A204.1 (cell line): ENCODE data around the gene YKT6.
A peak's percentile ranks its signal among the peaks of the same experiment; 100 is the strongest.
"Not testable (repeated sequence)": the region's sequence is repeated elsewhere in the genome, so short reads cannot be mapped to it uniquely, and the experiment has no call there.

Experiments used
- FAIRE-seq: peaks from 2 replicates; lab custom pipeline; 2012; peaks lifted over from hg19 to GRCh38; lab: Jason Lieb, UNC

The YKT6 gene

GRCh38 chr7:44194069-44194468 is 6.7 kb upstream of the YKT6 start:
- no peak for FAIRE-seq

- no peak for FAIRE-seq
Observed at GRCh38 chr7:44194562-44195145, 6.1 kb upstream of the YKT6 start.

DNA sequence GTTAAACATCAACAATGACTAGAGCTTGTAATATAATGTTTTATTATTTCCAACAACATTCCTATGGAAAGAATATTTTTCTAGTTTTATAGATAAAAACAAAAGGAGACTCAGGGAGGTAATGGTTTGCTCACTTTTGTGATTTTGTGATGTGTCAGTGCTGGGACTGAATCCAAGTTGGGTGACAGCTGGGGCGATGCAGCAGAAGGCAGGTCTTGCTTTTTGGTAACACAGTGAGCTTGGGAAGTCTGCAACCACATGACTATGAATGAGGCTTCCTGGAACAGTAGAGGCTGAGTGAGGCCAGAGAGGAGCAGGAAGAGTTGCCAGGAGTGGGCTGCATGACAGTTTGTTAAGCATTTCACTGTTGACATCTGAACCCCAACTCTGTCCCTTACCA is 4.9 kb upstream of the YKT6 start:
- FAIRE-seq = no peak

DNA sequence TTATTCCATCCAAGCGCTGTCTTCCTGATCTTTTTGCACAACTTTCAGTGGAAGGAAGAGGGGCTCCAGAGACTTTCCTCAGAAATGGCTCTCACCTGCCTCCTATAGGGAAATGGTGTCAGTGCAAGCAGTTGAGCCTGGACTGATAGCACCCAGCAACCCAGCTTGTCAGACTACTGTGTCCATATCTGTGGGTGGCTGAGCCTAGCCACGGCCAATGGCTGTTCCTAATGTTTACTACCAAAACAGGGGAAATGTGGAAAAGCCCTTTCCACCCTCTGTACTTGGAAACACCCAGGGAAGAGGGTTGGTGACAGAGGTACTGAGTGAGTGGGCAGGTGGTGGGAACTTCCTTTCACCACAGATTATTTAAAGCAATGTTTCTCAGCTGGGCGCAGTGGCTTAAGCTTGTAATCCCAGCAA is 4.3 kb upstream of the YKT6 start:
- peak; percentile 56 for FAIRE-seq

- no peak for FAIRE-seq
Observed at GRCh38 chr7:44197474-44197873, 3.3 kb upstream of the YKT6 start.

- not testable (repeated sequence) for FAIRE-seq
Observed at GRCh38 chr7:44200163-44200562, 615 bp upstream of the YKT6 start.

GRCh38 chr7:44201813-44202212 is 1.0 kb downstream of the YKT6 start:
- no peak for FAIRE-seq

DNA sequence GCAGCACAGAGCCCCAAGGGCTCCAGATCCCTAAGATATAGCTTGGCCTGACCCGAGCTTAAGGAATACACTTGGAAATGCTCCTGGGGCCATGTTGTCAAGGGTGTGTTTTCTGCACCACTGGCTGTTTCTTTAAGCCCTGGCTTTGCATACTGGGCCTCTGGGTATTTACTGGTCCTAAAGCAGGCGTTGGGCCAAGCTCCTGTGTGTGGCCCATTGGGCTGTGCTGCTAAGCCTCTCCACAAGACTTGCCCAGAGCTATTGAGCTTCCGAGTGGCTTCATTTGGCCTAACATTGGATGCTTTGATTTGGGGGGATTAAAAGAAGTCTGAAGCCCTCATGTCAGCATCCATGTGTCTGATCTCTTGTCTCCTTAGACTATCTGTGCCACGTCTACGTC is 5.2 kb downstream of the YKT6 start:
- no peak for FAIRE-seq

- no peak for FAIRE-seq
Observed at GRCh38 chr7:44208085-44208484, 7.3 kb downstream of the YKT6 start.

DNA sequence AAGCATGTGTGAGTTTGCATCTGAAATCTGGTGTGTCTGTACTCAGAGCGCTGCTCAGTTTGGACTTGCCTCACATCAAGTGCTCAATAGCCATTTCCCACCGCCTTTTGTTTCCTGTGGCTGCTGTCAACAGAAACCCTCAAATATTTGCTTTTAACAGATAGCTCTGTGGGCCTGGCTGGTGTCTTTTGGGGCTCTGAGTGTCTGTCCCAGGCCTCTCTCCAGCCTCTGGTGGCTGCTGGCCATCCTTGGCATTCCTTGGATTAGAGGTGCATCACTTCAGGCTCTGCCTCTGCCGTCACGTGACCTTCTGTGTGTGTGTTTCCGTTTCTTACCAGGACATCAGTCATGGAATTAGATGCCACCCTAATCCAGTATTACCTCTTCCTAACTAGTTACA is 9.3 kb downstream of the YKT6 start:
- FAIRE-seq = no peak

- FAIRE-seq = no peak
Observed at GRCh38 chr7:44211126-44211675, 10.4 kb downstream of the YKT6 start.

- FAIRE-seq = no peak
Observed at GRCh38 chr7:44212018-44212417, 11.2 kb downstream of the YKT6 start.

DNA sequence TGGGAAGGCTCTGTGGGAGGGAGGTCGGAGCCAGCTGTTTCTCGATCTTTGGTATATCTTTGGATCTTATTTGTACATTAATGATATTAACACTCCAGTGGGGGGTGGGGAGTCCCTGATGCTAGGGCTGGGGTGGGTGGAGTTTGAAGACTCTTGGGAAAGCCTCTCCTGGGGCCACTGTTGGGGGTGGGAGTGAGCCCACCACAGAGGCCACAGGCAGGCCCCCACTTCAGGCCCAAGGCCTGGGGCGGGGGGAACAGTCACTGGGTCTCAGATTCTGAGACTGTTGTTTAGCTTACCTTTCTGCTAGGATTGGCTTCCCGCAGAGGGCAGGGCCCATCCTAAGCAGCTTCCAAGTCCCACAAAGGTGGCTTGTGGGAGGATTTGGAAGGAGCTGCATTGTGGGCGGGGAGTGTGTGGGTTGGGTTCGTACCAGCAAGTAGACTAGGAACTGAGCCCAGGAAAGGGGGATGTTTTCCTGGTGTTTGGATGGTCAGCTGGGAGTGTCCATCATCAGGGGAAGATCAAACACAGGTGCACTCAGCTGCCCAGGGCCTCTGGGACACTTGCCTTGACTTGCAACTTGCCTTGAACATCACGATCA is 11.9 kb downstream of the YKT6 start:
- no peak for FAIRE-seq

DNA sequence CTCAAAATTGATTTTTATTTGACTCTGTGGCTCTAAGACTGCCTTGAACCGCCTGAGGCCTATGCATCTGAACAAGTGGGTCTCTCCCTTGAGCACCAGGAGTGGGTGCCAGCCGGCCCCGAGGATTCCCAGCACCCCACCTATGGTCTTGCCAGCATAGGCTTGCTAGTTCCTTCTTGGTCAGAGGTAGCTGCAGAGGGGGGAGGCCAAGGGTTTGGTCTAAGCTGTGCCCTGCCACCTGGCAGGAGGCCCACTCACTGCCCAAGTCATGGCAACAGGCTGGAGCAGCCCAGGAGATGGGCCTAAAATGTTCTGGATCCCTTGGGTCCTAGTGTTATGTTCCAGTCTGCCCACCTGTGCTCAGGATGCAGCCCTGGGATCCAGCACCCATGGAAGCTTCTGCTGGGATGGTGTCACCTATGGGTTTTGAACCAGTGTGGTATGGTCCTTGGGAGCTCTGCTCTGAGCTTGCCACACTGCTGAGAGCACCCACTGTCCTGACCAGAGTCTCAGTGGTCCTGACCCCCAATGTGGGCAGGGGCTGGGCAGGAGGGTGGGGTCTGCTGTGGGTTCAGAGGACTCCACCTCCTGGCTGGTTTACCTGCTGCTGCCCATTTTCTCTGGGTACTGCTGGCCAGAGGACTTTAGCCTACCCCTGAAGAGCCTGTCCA is 12.6 kb downstream of the YKT6 start:
- no peak for FAIRE-seq

- FAIRE-seq = no peak
Observed at GRCh38 chr7:44213877-44214388, 13.2 kb downstream of the YKT6 start.

DNA sequence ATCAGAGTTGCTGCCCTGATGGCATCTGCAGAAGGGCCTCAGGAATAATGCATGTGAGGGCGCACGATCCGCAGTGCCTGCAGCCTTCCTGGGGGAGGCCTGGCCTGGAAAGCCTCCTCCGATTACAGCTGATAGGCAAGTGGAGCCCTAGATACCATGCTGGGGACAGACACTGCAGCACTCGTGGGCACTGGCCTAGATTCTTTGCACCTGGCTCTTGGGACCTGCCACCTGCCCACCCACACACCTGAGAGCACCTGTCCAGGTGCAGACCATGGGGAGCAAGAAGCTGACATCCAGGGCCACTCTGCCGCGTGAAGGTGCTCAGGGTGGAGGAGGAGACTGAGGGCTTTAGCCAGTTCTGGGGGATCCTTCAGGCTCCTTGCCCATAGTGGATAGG is 14.8 kb downstream of the YKT6 start:
- FAIRE-seq = no peak

GRCh38 chr7:44216019-44216418 is 15.2 kb downstream of the YKT6 start:
- no peak for FAIRE-seq

DNA sequence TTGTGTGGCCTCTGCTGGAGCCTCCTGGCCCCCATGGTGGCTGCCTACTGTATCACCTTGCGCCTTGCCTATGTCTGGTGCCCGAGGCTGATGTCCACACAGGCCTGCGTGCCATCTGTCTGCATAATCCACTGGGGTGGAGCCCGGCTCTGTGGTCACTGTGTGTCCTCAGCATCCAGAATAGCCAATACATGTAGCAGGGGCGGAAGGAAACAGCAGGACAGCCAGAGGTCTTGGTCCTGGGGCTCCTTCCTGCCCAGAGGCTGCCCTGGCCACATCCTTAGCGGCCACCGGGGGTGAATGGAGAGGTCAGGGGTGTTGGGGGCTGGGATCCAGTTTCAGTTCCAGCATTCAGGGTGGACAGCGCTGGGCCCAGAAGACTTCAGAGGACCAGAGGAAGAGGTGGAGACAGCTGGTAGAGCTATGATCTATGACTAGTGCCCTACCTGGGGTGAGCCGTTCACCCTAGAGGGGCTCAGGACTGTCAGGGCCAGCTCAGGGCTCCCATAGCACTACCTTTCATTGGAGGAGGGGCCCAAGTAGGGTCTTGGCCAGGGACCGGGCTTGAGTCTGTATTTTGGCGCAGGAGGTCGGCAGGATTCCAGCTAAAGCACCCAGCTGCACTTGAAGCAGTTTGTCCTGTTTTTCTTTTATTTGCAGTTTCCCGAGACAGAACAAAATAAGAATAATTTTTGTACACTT is 15.9 kb downstream of the YKT6 start:
- no peak for FAIRE-seq

DNA sequence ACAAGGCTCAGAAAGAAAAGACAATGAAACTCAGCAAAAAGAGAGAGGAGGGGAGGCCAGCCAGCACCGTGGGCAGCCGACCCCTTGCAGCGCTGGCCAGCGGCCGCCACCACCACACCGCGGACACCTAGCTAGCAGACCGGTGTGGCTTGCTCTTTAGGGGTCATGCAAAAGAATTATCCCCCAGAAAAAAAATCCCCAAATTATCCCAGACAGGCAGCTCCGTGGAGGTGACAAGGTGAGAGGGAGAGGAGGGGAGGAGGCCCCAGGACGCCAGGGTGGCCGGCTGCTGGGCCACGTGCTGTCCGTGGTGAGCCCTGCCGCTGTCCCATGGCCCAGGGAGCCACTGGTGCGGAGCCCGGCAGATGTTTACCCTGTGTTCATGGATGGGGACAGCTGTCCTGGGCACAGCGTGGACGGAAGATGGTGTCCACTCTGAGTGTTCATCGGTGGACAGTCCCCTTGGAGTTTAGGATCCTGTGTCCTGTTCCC is 16.5 kb downstream of the YKT6 start:
- no peak for FAIRE-seq

GRCh38 chr7:44217852-44218402 is 17.1 kb downstream of the YKT6 start:
- FAIRE-seq = no peak

GRCh38 chr7:44218418-44219201 is 17.8 kb downstream of the YKT6 start:
- FAIRE-seq = no peak
